ENCODE measurements around the gene CALN1. TPM values are rescaled to one million over a fixed set of nuclear protein-coding genes. Genes with fewer than 3 reads are reported as not detected.

The CALN1 gene
- total RNA-seq (2014; rRNA removed; shearing (Covaris generic)) = 0.08 TPM in 1 of 2 replicates, not detected in the other

DNA sequence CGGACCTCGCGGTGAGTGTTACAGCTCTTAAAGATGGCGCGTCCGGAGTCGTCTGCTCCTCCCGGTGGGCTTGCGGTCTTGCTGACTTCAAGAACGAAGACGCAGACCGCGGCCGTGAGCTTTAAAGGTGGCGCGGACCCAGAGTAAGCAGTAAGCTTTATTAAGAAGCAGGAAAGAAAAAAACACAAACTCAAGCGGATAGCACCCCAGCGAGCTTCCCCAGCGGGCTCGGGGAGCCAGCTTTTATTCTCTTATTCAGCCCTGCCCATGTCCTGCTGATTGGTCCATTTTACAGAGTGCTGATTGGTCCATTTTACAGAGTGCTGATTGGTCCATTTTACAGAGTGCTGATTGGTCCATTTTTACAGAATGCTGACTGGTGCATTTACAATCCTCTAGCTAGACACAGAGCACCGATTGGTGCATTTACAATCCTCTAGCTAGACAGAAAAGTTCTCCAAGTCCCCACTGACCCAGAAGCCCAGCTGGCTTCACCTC is at the start of gene CALN1:
TSS of gene CALN1 (minus strand) at position 218 of the 498 bp plus-strand sequence.

Small RNAs within 50 kb of the gene (small RNA-seq; reads per million reads assigned to genes)
- gene AC005011.1 = not detected
- gene RNA5SP232 = 0.63 reads per million, percentile 36 among the genes with 10 or more reads in this experiment

Data from A375 (cell line).